Measurements from ENCODE around the gene GP1BB.

Gene GP1BB

DNA sequence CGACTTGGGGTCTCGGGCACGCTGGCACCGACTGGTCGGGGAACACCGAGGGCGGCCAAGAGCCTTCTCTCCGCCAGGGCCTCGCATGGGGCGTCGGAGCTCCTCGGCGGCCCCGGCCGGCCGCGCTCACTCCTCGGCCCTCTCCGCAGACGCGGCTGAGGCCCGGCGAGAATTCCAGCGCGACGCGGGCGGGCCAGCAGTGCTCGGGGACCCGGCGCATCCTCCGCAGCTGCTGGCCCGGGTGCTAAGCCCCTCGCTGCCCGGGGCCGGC is 42.8 kb downstream of the GP1BB start:
- no peaks in the 10 kb centered on the region for H3K79me2 ChIP-seq (ENCODE audit: control insufficient read depth, insufficient read depth, low read length, unreplicated experiment)
- H2AFZ ChIP-seq (ENCODE audit: low read length, unreplicated experiment): no peak overlapping the region
- peaks cover 30% of the 10 kb centered on the region; the same call in 1 of the 2 replicates for H3K27me3 ChIP-seq (ENCODE audit: insufficient read depth, low read length)
- H3K27ac ChIP-seq (ENCODE audit: low read depth, low read length): no peak overlapping the region
- no peaks in the 10 kb centered on the region for H3K36me3 ChIP-seq (ENCODE audit: insufficient read depth, low read length)
- H3K4me3 ChIP-seq (ENCODE audit: low read depth, low read length): peak overlapping the region; percentile 50; the same call in 1 of the 2 replicates
- no peaks in the 10 kb centered on the region for H3K4me1 ChIP-seq (ENCODE audit: control insufficient read depth, insufficient read depth, low read length, unreplicated experiment)

GRCh38 chr22:19766511-19767426 is 43.4 kb downstream of the GP1BB start:
- H3K4me3 ChIP-seq (ENCODE audit: low read depth, low read length): peak overlapping the region; percentile 50
- no peak overlapping the region for H2AFZ ChIP-seq (ENCODE audit: low read length, unreplicated experiment)
- no peak overlapping the region for H3K27ac ChIP-seq (ENCODE audit: low read depth, low read length)

DNA sequence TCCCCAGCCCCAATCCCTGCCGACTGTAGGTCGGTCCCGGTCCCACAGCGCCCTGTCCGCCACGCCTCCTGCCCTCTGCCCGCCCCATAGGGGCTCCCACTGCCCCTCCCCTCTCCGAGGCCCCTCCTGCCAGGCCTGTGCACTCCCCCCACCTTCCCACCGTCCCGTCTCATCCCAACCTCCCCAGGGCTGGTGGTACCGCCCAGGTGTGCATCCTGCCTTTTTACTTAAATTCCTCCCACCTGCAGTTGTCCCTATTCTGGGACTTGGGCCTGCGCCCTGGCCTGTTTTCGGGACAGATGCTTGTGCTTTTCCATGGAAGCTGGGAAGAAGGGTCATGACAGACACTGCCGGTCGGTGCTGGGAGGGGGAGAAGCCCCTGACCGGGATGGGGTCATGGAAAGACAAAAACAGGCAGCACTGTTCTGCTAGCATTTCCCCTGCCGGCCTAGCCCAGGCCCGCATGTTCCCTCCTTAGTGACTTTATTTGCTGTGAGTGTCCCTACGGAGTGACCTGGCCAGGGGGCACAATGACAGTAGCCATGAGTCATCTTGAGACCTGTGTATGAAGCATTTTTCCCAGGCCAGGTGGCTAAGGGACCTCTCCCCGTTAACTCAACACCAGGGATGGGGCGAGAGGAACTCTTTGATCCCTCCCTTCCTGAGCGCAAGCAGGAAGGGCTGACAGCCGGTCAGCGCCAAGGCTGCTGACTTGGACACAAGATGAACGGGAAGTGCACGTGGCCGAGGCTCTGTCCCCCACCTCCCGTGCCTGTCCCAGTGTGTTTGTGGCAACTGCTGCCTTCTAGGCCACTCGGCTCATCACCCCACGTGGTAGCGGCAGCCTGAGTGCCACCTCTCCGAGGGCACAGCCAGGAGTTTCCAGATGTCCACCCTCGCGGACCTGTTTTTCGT is 44.3 kb downstream of the GP1BB start:
- Histone ChIP-seq H3K4me3 (ENCODE audit: low read depth, low read length) (peak overlapping the region; percentile 50; the same call in 1 of the 2 replicates), H3K27ac (ENCODE audit: low read depth, low read length) (no peak overlapping the region), H2AFZ (ENCODE audit: low read length, unreplicated experiment) (no peak overlapping the region), H3K4me1 (ENCODE audit: control insufficient read depth, insufficient read depth, low read length, unreplicated experiment) (no peaks in the 10 kb centered on the region), H3K36me3 (ENCODE audit: insufficient read depth, low read length) (no peaks in the 10 kb centered on the region), H3K27me3 (ENCODE audit: insufficient read depth, low read length) (peaks cover 26% of the 10 kb centered on the region; the same call in 1 of the 2 replicates), H3K79me2 (ENCODE audit: control insufficient read depth, insufficient read depth, low read length, unreplicated experiment) (no peaks in the 10 kb centered on the region)

More at GRCh38 chr22:19766511-19767426, 43.4 kb downstream of the GP1BB start:
- Histone ChIP-seq H3K79me2 (ENCODE audit: control insufficient read depth, insufficient read depth, low read length, unreplicated experiment) (no peaks in the 10 kb centered on the region), H3K36me3 (ENCODE audit: insufficient read depth, low read length) (no peaks in the 10 kb centered on the region), H3K4me1 (ENCODE audit: control insufficient read depth, insufficient read depth, low read length, unreplicated experiment) (no peaks in the 10 kb centered on the region), H3K27me3 (ENCODE audit: insufficient read depth, low read length) (peaks cover 26% of the 10 kb centered on the region; the same call in 1 of the 2 replicates)

DNA sequence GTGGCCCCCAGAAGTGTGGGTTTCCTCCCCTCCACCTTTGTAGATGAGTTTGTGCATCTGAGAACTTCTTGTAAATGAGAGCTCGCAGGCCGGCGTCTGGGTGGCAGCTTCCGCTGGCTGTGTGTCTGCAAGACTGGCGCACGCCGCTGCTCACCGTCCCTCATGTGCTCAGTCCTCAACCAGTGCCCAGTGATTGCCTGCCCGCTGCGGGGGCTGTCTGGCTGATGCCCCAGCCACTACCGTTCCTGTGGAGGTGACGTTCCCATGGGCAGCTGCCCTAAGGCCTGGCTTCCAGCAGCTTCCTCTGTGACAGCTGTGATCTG is 46.0 kb downstream of the GP1BB start:
- H3K36me3 ChIP-seq (ENCODE audit: insufficient read depth, low read length): no peaks in the 10 kb centered on the region
- H3K4me3 ChIP-seq (ENCODE audit: low read depth, low read length): no peak overlapping the region
- peaks cover 26% of the 10 kb centered on the region; the same call in 1 of the 2 replicates for H3K27me3 ChIP-seq (ENCODE audit: insufficient read depth, low read length)
- H3K27ac ChIP-seq (ENCODE audit: low read depth, low read length): no peak overlapping the region
- H3K4me1 ChIP-seq (ENCODE audit: control insufficient read depth, insufficient read depth, low read length, unreplicated experiment): no peaks in the 10 kb centered on the region
- H3K79me2 ChIP-seq (ENCODE audit: control insufficient read depth, insufficient read depth, low read length, unreplicated experiment): no peaks in the 10 kb centered on the region
- H2AFZ ChIP-seq (ENCODE audit: low read length, unreplicated experiment): no peak overlapping the region

DNA sequence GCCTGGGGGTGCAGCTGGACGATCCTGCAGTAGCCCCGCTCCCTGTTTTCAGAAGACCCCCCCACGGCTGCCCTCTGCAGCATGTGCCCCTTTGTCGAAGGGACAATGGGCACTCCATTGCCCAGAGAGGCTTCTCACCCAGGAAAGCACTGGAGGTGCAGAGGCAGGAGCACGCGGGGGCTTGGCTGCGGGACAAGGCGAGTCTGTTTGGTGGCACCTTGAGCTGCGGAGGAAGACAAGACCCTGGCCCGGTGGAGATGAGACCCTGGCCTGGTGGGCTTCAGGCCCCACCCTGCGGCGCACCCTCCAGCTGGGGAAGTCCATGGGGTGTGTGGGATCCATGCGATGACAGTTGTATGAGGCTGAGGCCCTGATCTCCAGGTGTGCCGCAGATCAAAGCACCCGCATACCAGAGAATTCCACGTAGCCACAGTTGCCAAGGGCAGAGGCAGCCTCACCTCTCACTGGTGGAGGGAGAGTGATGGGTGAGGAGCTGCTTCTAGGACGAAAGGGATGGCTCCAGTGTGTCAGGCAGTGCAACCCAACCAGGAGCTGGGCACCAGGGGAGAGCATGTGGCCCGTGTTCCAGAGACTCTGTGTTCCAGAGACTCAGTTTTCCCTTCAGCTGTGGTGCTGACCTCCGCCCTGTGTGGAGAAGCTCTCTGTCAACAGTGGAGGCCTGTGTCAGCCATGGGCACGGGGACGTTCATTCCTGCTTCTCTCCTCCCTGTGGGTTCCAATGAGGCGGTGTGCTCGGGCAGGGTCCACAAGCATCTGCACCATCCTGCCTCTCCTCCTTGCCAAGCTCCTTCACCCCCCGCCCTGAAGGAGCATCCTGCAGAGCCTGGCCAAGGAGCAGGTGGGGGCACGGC is 47.2 kb downstream of the GP1BB start:
- Histone ChIP-seq H3K27ac (ENCODE audit: low read depth, low read length) (no peak overlapping the region), H3K4me3 (ENCODE audit: low read depth, low read length) (no peak overlapping the region), H3K36me3 (ENCODE audit: insufficient read depth, low read length) (no peaks in the 10 kb centered on the region), H2AFZ (ENCODE audit: low read length, unreplicated experiment) (no peak overlapping the region), H3K4me1 (ENCODE audit: control insufficient read depth, insufficient read depth, low read length, unreplicated experiment) (no peaks in the 10 kb centered on the region), H3K27me3 (ENCODE audit: insufficient read depth, low read length) (peaks cover 18% of the 10 kb centered on the region; the same call in 1 of the 2 replicates), H3K79me2 (ENCODE audit: control insufficient read depth, insufficient read depth, low read length, unreplicated experiment) (no peaks in the 10 kb centered on the region)

GRCh38 chr22:19772422-19772672 is 49.0 kb downstream of the GP1BB start:
- Histone ChIP-seq H3K79me2 (ENCODE audit: control insufficient read depth, insufficient read depth, low read length, unreplicated experiment) (no peaks in the 10 kb centered on the region), H3K27ac (ENCODE audit: low read depth, low read length) (no peak overlapping the region), H2AFZ (ENCODE audit: low read length, unreplicated experiment) (no peak overlapping the region), H3K4me3 (ENCODE audit: low read depth, low read length) (no peak overlapping the region), H3K27me3 (ENCODE audit: insufficient read depth, low read length) (peaks cover 9% of the 10 kb centered on the region; the same call in 1 of the 2 replicates), H3K36me3 (ENCODE audit: insufficient read depth, low read length) (no peaks in the 10 kb centered on the region), H3K4me1 (ENCODE audit: control insufficient read depth, insufficient read depth, low read length, unreplicated experiment) (no peaks in the 10 kb centered on the region)

GRCh38 chr22:19772673-19773469 is 49.5 kb downstream of the GP1BB start:
- peaks cover 4% of the 10 kb centered on the region; the same call in 1 of the 2 replicates for H3K27me3 ChIP-seq (ENCODE audit: insufficient read depth, low read length)
- no peaks in the 10 kb centered on the region for H3K79me2 ChIP-seq (ENCODE audit: control insufficient read depth, insufficient read depth, low read length, unreplicated experiment)
- H3K4me1 ChIP-seq (ENCODE audit: control insufficient read depth, insufficient read depth, low read length, unreplicated experiment): no peaks in the 10 kb centered on the region
- no peak overlapping the region for H3K27ac ChIP-seq (ENCODE audit: low read depth, low read length)
- H3K4me3 ChIP-seq (ENCODE audit: low read depth, low read length): no peak overlapping the region
- H3K36me3 ChIP-seq (ENCODE audit: insufficient read depth, low read length): no peaks in the 10 kb centered on the region
- no peak overlapping the region for H2AFZ ChIP-seq (ENCODE audit: low read length, unreplicated experiment)

- Histone ChIP-seq H2AFZ (ENCODE audit: low read length, unreplicated experiment) (no peak overlapping the region), H3K79me2 (ENCODE audit: control insufficient read depth, insufficient read depth, low read length, unreplicated experiment) (no peaks in the 10 kb centered on the region), H3K4me1 (ENCODE audit: control insufficient read depth, insufficient read depth, low read length, unreplicated experiment) (no peaks in the 10 kb centered on the region), H3K36me3 (ENCODE audit: insufficient read depth, low read length) (no peaks in the 10 kb centered on the region), H3K4me3 (ENCODE audit: low read depth, low read length) (no peak overlapping the region), H3K27me3 (ENCODE audit: insufficient read depth, low read length) (no peaks in the 10 kb centered on the region), H3K27ac (ENCODE audit: low read depth, low read length) (no peak overlapping the region)
These were observed 50.2 kb downstream of the GP1BB start for GRCh38 chr22:19773470-19774040.
